Small intestine (tissue), 7 donors: ENCODE measurements around the gene AGTPBP1. TPM values are rescaled to one million over a fixed set of nuclear protein-coding genes. Genes with fewer than 3 reads are reported as not detected.

Source experiments
- DNase-seq, 2 donors: peaks; one replicate each; pipeline versions ENCODE4 v3.0.0 to v3.0.0-alpha.2; 2013
- FAIRE-seq: peaks from 2 replicates; lab custom pipeline; 2012; peaks lifted over from hg19 to GRCh38; lab: Jason Lieb, UNC
- H3K27ac ChIP-seq, 3 donors: one replicate each; pipeline ENCODE4 v1.5.1; 2013; ENCODE audit warnings: low read length in 2 of 3, mild to moderate bottlenecking in 2 of 3, control low read depth in 1 of 3, inconsistent platforms in 1 of 3, low read depth in 1 of 3, moderate library complexity in 1 of 3
- H3K27me3 ChIP-seq, 3 donors: one replicate each; pipeline ENCODE4 v1.6.1; 2013; ENCODE audit warnings: low read length in 3 of 3, inconsistent platforms in 1 of 3; ENCODE audit not compliant: control insufficient read depth in 3 of 3, insufficient read depth in 3 of 3
- H3K36me3 ChIP-seq, 3 donors: one replicate each; pipeline ENCODE4 v1.6.1; 2013; ENCODE audit warnings: low read length in 3 of 3, inconsistent platforms in 1 of 3, low read depth in 1 of 3, mild to moderate bottlenecking in 1 of 3, moderate library complexity in 1 of 3; ENCODE audit not compliant: control insufficient read depth in 3 of 3, insufficient read depth in 2 of 3
- H3K4me1 ChIP-seq, 3 donors: one replicate each; pipeline ENCODE4 v1.6.1; 2013; ENCODE audit warnings: low read length in 2 of 3, inconsistent platforms in 1 of 3, low read depth in 1 of 3, mild to moderate bottlenecking in 1 of 3, moderate library complexity in 1 of 3; ENCODE audit not compliant: control insufficient read depth in 3 of 3, insufficient read depth in 2 of 3
- H3K4me3 ChIP-seq, 3 donors: one replicate each; pipeline ENCODE4 v1.5.1; 2013; ENCODE audit warnings: low read length in 3 of 3, control low read depth in 1 of 3, inconsistent platforms in 1 of 3, low read depth in 1 of 3, mild to moderate bottlenecking in 1 of 3, moderate library complexity in 1 of 3
- H3K9me3 ChIP-seq, 2 donors: one replicate each; pipeline ENCODE4 v1.6.1; 2013; ENCODE audit warnings: low read depth in 1 of 2, low read length in 1 of 2; ENCODE audit not compliant: control insufficient read depth in 2 of 2, insufficient read depth in 1 of 2
- WGBS, 3 donors: extraction: QIAGEN DNeasy Blood & Tissue Kit; methylation state at CpG; one replicate each; pipeline ENCODE4 v1.1.7; 2013; 5-methylcytosine and 5-hydroxymethylcytosine counted together
- polyA plus RNA-seq, 4 donors: library from polyadenylated mRNA; stranded (reverse) in 3 of 4; unstranded in 1 of 4; fragments of 200-250 nt in 3 of 4; fragments of 120-200 nt in 1 of 4; gene quantifications; one replicate each; pipeline versions ENCODE4 v1.2.1 to v1.2.3, GENCODE V29; 2013
- donor health status: healthy with polysubstance abuse.
- donor health status: control.
- donor health status: control.
- donor health status: Bipolar disorder and iron deficiency.
- donor health status: healthy.

The AGTPBP1 gene
- polyA plus RNA-seq, 4 donors = 2.7 to 10.4 (median 4.1) TPM

GRCh38 chr9:85744480-85744879, 2.7 kb upstream of the AGTPBP1 start:
- no peak overlapping the region for H3K27ac ChIP-seq
- no peak overlapping the region for H3K4me3 ChIP-seq
- H3K36me3 ChIP-seq = no peaks in the 10 kb centered on the region
- H3K9me3 ChIP-seq = no peaks in the 10 kb centered on the region
- WGBS, 3 donors = 84 to 89% (median 87%) methylated on average over 7 of the region's 7 CpGs
- H3K4me1 ChIP-seq = peaks cover 0 to 7% (median 0%) of the 10 kb centered on the region in 3 donors
- FAIRE-seq = no peak
- no peak for DNase-seq
- no peaks in the 10 kb centered on the region for H3K27me3 ChIP-seq

- peak; percentile 62 to 67 for DNase-seq
- H3K9me3 ChIP-seq = no peaks in the 10 kb centered on the region
- peaks cover 0 to 7% (median 0%) of the 10 kb centered on the region in 3 donors for H3K4me1 ChIP-seq
- H3K27ac ChIP-seq = peak overlapping the region in 1 of 3 donors; percentile 54
- 14 to 49% (median 40%) methylated on average over 14 of the region's 14 CpGs for WGBS, 3 donors
- H3K36me3 ChIP-seq = no peaks in the 10 kb centered on the region
- no peak overlapping the region for H3K4me3 ChIP-seq
- no peak for FAIRE-seq
- no peaks in the 10 kb centered on the region for H3K27me3 ChIP-seq
Measured at GRCh38 chr9:85743275-85744128, 1.7 kb upstream of the AGTPBP1 start.

GRCh38 chr9:85742597-85742936, 813 bp upstream of the AGTPBP1 start:
- Histone ChIP-seq H3K36me3 (no peaks in the 10 kb centered on the region), H3K4me1 (peaks cover 0 to 7% (median 0%) of the 10 kb centered on the region in 3 donors), H3K9me3 (no peaks in the 10 kb centered on the region), H3K4me3 (peak overlapping the region in 2 of 3 donors; percentile 71 to 76), H3K27ac (peak overlapping the region in 2 of 3 donors; percentile 77 to 87), H3K27me3 (no peaks in the 10 kb centered on the region)
- WGBS, 3 donors = 0 to 4% (median 1%) methylated on average over 4 of the region's 4 CpGs
- peak in 1 of 2 donors; percentile 15 for DNase-seq
- FAIRE-seq = no peak

GRCh38 chr9:85741095-85741874, 469 bp downstream of the AGTPBP1 start:
- Histone ChIP-seq H3K4me3 (peak overlapping the region; percentile 70 to 90 (median 78)), H3K27me3 (no peaks in the 10 kb centered on the region), H3K4me1 (peaks cover 0 to 7% (median 0%) of the 10 kb centered on the region in 3 donors), H3K36me3 (no peaks in the 10 kb centered on the region), H3K27ac (peak overlapping the region; percentile 61 to 79 (median 76)), H3K9me3 (no peaks in the 10 kb centered on the region)
- 0 to 1% (median 0%) methylated on average over 56 to 75 of the region's 75 CpGs for WGBS, 3 donors
- FAIRE-seq (no peak), DNase-seq (peak in 1 of 2 donors; percentile 71)

GRCh38 chr9:85740787-85741094, 1.0 kb downstream of the AGTPBP1 start:
- Histone ChIP-seq H3K4me3 (peak overlapping the region; percentile 70 to 90 (median 78)), H3K4me1 (peaks cover 0 to 7% (median 0%) of the 10 kb centered on the region in 3 donors), H3K9me3 (no peaks in the 10 kb centered on the region), H3K36me3 (no peaks in the 10 kb centered on the region), H3K27me3 (no peaks in the 10 kb centered on the region), H3K27ac (peak overlapping the region; percentile 61 to 79 (median 76))
- 1 to 5% (median 4%) methylated on average over 8 of the region's 8 CpGs for WGBS, 3 donors
- DNase-seq = peak in 1 of 2 donors; percentile 42
- no peak for FAIRE-seq

- Histone ChIP-seq H3K27me3 (no peaks in the 10 kb centered on the region), H3K9me3 (peaks cover 0 to 2% of the 10 kb centered on the region in 2 donors), H3K4me1 (peaks cover 0 to 3% (median 0%) of the 10 kb centered on the region in 3 donors), H3K36me3 (no peaks in the 10 kb centered on the region), H3K4me3 (no peak overlapping the region), H3K27ac (no peak overlapping the region)
- 81 to 86% (median 82%) methylated on average over 2 of the region's 2 CpGs for WGBS, 3 donors
- DNase-seq (no peak), FAIRE-seq (no peak)
Measured at GRCh38 chr9:85738509-85738908, 3.2 kb downstream of the AGTPBP1 start.

- Histone ChIP-seq H3K27ac (no peak overlapping the region), H3K9me3 (peaks cover 0 to 2% of the 10 kb centered on the region in 2 donors), H3K27me3 (no peaks in the 10 kb centered on the region), H3K4me3 (no peak overlapping the region), H3K36me3 (no peaks in the 10 kb centered on the region), H3K4me1 (no peaks in the 10 kb centered on the region)
- FAIRE-seq (no peak), DNase-seq (no peak)
- 74 to 89% (median 78%) methylated on average over 3 of the region's 3 CpGs for WGBS, 3 donors
Measured at GRCh38 chr9:85737671-85738070, 4.1 kb downstream of the AGTPBP1 start.

GRCh38 chr9:85730916-85731630, 10.7 kb downstream of the AGTPBP1 start:
- FAIRE-seq (no peak), DNase-seq (no peak)
- Histone ChIP-seq H3K4me3 (no peak overlapping the region), H3K36me3 (no peaks in the 10 kb centered on the region), H3K27ac (no peak overlapping the region), H3K27me3 (no peaks in the 10 kb centered on the region), H3K4me1 (no peaks in the 10 kb centered on the region), H3K9me3 (peaks cover 0 to 2% of the 10 kb centered on the region in 2 donors)
- 88 to 94% (median 93%) methylated on average over 4 of the region's 4 CpGs for WGBS, 3 donors
